ENCODE measurements around the gene C9orf43.

The C9orf43 gene

GRCh38 chr9:113468716-113469448, 58.3 kb downstream of the C9orf43 start:
- no peak overlapping the region for H3K4me3 ChIP-seq (ENCODE audit: low read depth, low read length)
- DNase-seq (ENCODE audit: low read depth) = no peak
- TF ChIP-seq CTCF (conservative IDR thresholded peaks at IDR 0.05; ENCODE audit: low read depth, low read length) = no peak

GRCh38 chr9:113471143-113471542, 60.6 kb downstream of the C9orf43 start:
- no peak overlapping the region for H3K4me3 ChIP-seq (ENCODE audit: low read depth, low read length)
- DNase-seq (ENCODE audit: low read depth) = no peak
- TF ChIP-seq CTCF (conservative IDR thresholded peaks at IDR 0.05; ENCODE audit: low read depth, low read length) = no peak

GRCh38 chr9:113471566-113471965, 61.0 kb downstream of the C9orf43 start:
- no peak for DNase-seq (ENCODE audit: low read depth)
- H3K4me3 ChIP-seq (ENCODE audit: low read depth, low read length) = no peak overlapping the region
- TF ChIP-seq CTCF (conservative IDR thresholded peaks at IDR 0.05; ENCODE audit: low read depth, low read length) = no peak

GRCh38 chr9:113472199-113472598, 61.7 kb downstream of the C9orf43 start:
- H3K4me3 ChIP-seq (ENCODE audit: low read depth, low read length) = no peak overlapping the region
- TF ChIP-seq CTCF (conservative IDR thresholded peaks at IDR 0.05; ENCODE audit: low read depth, low read length) = no peak
- DNase-seq (ENCODE audit: low read depth) = no peak

- DNase-seq (ENCODE audit: low read depth) = no peak
- TF ChIP-seq CTCF (conservative IDR thresholded peaks at IDR 0.05; ENCODE audit: low read depth, low read length) = no peak
These were observed 63.9 kb downstream of the C9orf43 start for GRCh38 chr9:113474360-113475028.

GRCh38 chr9:113475031-113475430, 64.5 kb downstream of the C9orf43 start:
- TF ChIP-seq CTCF (conservative IDR thresholded peaks at IDR 0.05; ENCODE audit: low read depth, low read length) = no peak
- no peak overlapping the region for H3K4me3 ChIP-seq (ENCODE audit: low read depth, low read length)
- DNase-seq (ENCODE audit: low read depth) = no peak

More at GRCh38 chr9:113474360-113475028, 63.9 kb downstream of the C9orf43 start:
- no peak overlapping the region for H3K4me3 ChIP-seq (ENCODE audit: low read depth, low read length)

GRCh38 chr9:113475992-113476391, 65.4 kb downstream of the C9orf43 start:
- no peak for TF ChIP-seq CTCF (conservative IDR thresholded peaks at IDR 0.05; ENCODE audit: low read depth, low read length)
- no peak for DNase-seq (ENCODE audit: low read depth)

More at GRCh38 chr9:113475992-113476391, 65.4 kb downstream of the C9orf43 start:
- no peak overlapping the region for H3K4me3 ChIP-seq (ENCODE audit: low read depth, low read length)
